ENCODE measurements around the gene AP2A2.
A peak's percentile ranks its signal among the peaks of the same experiment; 100 is the strongest.

The AP2A2 gene

DNA sequence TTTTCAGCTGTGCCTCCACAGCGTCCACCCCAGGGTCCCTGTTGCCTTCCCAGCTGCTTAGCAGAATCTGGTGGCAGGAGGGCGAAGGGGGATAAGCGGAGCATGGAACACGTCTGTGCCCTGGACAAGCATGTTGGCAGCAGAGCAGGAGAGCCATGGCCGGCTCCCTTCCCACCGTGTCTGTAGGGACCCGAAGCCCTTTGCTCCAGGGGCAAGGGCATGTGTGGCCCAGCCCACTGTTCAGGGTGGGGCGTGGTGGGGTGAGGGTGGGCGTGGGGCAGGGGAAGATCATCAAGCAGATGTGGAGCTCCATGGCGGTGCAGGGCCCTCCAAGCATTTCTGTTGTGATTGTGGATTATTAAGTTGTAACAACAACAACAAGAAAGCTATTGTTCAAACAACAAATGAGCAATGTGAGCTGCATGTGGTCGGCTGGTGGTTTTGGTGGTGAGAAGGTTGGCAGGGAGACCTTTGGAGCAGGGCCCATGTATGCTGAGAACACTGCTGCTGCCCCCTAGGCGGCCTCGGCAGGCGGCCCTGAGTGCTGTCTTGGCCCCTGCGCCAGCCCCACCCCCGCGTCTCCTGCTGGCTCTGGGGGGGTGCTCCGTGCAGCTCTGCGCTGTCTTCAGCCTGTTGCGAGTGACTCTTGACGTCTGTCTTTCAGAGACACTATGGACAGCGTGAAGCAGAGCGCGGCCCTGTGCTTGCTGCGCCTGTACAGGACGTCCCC lies 50.9 kb downstream of the AP2A2 start:
- no peak for DNase-seq

DNA sequence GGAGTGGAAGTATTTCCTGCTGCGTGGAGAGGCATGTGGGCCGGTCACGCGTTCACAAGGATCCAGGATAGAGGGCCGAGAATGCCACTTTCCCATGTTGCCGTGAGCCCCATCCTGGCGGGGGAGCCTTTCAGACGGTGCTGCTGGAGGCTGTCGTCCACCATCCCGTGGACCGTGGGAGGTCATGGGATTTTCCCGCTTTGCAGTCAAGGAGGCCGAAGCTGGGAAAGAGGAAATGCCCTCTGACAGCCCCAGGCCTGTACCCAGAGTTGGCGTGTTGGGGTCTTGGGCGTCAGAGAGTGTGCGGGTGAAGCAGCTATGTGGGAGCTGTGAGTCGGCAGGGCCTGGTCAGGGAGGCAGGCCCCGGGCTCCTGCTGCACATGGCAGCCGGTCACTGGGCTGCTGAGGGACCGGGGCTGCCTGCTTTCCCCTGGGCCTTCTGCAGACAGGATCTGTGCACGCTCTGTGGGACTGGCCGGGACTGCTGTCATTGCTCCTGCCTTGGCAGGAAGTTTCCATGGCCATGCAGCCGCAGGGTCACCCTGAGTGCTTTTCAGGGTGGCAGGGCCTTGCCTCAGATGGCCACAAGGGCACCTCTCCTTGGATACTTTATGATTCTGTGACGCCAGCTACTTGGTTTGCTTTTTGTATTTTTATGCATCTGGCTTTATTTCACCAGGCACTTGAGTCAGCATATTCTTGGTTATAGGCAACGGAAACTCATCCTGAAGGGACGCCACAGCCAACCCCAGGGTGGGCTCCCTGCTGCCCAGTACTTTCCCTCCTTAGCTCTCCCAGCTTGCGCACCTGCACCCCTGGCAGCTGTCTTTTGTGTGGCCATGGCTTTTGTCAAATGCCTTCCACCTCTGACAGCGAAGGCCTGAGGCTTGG lies 52.4 kb downstream of the AP2A2 start:
- no peak for DNase-seq

DNA sequence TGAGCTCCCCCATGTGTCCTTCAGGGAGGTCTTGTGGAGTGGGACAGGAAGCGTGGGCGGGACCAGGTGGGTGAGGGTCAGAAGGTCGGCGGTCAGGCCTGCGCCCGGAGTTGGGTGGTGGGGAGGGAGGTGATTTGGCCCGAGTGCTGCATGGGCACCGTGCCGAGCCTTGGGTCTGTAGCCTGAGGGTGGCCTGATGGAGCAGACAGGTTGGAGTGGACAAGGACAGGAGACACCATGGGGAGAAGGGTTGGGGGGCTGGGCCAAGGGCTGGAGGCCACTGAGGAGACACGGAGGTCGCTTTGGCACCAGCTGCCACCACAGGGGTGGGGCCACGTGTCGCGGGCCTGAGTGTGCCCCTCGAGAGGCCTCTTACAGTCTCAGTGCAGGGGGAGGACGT lies 53.1 kb downstream of the AP2A2 start:
- DNase-seq = no peak

DNA sequence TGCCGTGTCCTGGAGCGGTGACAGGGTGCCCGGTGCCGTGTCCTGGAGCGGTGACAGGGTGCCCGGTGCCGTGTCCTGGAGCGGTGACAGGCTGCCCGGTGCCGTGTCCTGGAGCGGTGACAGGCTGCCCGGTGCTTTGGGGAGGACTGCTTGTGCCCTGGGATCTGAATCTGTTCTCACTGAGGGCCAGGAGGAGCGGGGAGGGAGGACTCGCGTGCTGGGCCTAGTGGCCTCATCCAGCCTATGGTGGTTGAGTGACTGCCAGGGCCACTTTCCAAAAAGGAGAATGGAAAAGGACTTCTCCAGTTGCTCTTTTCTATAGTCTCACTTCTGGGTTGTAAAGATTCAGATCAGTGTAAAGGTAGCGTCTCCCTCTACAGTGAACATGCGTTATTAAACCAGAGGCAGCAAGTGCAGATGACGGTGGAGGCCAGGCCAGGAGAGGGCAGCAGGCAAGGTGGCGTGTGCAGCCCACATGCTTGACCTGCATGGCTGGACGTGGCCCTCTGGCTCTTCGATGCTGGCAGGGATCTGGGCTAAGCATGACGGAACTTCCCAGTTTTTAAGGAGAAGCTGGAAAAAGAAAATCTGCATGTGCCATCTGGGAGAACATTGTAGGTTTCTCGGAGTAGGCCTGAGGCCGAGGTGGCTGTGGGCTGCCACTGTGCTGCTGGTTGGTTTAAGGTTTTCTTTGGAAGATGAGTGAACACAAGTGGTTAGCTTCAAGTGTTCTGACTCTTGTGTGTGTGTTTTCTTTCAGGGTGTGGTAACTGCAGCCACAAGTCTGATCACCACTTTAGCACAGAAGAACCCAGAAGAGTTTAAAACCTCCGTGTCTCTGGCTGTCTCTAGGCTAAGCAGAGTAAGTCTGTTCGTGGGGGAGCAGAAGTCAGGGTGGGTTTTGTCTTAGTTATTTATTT lies 55.0 kb downstream of the AP2A2 start:
- no peak for DNase-seq

DNA sequence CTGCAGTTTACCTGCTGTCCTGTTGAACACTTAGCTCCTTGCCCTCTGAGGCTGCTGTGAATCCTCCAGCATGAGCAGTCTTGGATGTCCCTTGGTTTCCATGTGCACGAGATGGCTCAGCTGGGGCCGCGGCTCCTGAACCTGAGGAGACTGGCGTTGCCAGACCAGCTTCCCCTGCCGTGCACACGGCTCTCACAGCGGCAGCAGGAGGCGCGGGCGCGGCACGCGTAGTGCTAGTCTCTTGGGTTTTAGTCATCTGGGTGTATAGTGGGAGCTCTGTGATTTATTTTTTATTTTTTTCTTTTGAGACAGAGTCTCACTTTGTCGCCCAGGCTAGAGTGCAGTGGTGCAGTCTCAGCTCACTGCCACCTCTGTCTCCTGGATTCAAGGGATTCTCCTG lies 56.1 kb downstream of the AP2A2 start:
- no peak for DNase-seq

DNA sequence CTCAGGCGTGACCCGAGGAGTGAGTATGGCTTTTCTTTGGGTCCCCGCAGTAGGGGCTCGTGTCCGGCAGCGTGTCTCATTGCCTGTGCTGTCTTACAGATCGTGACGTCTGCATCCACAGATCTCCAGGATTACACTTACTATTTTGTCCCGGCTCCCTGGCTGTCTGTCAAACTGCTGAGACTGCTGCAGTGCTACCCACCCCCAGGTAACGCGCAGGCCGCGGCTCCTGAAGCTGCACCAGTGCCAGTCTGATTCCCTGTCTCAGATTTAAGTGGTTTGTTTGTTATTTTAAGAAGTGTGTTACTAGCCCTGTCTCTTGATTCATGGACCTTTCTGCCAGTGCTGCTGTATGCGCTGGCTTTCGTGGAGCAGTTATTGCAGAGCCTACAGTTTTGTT lies 58.9 kb downstream of the AP2A2 start:
- DNase-seq = no peak

DNA sequence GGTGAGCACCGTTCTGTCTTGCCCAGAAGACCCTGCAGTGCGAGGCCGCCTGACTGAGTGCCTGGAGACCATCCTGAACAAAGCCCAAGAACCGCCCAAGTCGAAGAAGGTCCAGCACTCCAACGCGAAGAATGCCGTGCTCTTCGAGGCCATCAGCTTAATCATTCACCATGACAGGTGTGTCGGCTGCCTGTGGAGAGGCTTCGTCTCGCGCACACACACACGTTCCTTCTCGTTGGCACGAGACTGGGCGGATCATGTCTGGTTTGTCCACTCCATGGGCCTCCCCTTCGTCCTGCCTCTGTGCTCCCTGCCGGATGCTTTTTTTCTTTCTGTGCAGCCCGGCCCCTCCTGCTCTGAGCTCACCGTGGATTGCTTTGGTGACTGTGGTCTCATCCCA lies 59.7 kb downstream of the AP2A2 start:
- DNase-seq = no peak

DNA sequence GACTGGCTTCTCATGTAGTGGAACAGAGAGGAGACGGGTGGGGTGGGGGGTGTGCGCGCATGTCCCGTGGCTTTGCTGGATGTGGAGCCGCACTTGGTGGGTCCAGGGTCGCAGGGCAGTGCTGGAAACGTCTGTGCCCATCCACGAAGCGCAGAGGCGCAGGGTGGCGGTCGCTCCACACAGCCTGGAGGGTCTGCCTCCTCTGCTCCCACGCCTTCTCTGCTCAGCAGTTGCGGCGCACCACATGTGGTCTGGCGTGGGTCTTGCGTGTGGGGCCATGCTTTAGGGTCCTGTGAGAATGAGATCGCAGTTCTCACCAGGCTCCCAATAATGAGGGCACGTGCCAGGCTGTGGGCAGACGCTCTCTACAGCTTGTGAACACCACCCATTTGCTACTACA lies 60.2 kb downstream of the AP2A2 start:
- no peak for DNase-seq

DNA sequence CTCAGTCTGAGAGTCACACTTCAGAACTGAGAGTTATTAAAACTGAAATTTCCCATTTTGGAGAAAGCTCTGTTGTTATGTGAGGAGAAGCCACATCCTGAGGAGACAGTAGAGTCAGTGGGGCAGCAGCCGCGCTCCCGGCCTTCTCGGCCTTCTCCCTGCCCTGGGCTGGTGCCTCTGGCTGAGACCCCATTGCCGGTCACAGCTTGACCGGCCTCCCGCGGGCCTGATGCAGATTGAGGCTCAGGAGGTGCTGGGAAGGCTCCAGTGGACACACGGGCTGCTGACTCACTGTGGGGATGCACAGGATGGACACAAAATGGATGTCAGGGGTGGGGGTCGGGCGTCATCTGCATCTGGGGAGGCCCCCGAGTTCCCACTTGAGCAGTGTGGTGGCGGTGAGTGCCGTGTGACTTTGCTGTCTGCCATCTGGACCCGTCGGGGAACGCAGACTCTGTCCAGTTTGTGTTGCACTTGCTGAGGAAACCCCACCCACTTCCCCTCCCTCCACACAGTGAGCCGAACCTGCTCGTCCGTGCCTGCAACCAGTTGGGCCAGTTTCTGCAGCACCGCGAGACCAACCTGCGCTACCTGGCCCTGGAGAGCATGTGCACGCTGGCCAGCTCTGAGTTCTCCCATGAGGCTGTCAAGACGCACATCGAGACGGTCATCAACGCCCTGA lies 60.7 kb downstream of the AP2A2 start:
- DNase-seq = no peak

DNA sequence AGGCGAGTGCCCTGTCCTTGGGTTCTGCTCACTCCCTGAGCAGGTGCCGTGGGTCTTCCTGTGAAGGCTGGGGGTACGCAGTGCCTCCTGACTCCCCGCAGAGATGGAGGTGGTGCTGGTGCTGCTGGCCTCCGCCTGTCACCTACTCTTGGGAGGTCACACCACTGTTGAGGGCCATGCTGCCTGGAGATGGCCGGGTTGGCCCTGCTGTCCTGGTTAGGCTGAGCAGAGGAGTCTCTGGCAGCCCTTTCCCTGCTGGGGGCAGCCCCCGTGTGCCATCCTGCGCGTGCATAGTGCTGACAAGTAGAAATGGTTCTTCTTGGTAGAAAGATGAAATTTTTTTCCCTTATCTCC lies 61.3 kb downstream of the AP2A2 start:
- no peak for DNase-seq

DNA sequence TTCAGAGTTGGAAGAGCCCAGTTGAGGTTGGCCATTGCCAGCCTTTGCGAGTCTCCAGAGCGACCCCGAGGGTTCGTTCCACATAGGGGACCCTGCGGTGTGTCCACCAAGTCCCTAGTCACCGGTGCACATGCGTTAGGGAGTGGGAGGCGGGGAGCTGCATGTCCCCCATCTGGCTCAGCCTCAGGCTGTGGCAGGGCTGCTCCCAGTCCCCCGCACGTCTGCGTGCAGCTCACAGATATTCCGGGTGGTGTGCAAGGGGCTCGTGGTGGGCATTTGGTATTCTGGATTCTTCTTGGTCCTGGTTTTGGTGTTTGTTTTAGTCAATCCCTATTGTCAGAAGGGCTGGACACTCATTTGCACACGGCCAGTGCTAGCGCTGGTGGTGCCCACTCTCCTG lies 62.0 kb downstream of the AP2A2 start:
- DNase-seq = no peak

DNA sequence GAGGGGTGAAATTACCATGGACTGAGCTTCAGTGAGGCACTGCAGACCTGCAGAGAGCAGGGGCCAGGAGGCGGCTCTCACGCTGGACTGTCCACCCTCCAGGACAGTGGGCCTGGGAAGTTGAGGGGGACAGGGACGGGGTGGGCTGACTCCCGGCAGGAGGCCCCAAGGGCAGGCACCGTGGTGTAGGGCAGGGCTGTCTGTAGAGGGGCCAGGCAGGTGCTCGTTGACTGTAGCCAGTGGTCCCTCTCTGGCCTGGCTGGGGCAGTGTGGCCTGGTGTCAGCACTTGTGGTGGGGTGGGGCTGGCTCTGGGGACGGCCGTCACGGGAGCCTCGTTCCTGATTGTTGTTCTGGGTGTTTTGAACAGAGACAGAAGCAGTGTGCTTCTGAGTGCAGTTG lies 64.4 kb downstream of the AP2A2 start:
- DNase-seq = no peak

DNA sequence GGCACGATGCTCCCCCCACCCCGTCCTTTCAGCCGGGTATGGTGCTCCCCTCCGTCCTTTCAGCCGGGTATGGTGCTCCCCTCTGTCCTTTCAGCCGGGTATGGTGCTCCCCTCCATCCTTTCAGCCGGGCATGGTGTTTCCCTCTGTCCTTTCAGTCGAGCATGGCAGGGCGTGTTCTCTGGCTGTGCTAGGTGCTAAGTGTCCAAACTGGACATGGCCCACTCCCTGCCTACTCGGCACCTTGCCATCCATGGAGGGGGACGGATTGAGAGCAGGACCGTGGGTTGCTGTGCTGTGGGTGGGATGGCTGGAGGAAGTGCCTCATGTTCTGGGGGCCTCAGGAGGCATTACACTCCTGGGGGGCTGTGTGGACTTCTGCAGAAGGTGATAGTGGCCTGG lies 65.4 kb downstream of the AP2A2 start:
- no peak for DNase-seq

DNA sequence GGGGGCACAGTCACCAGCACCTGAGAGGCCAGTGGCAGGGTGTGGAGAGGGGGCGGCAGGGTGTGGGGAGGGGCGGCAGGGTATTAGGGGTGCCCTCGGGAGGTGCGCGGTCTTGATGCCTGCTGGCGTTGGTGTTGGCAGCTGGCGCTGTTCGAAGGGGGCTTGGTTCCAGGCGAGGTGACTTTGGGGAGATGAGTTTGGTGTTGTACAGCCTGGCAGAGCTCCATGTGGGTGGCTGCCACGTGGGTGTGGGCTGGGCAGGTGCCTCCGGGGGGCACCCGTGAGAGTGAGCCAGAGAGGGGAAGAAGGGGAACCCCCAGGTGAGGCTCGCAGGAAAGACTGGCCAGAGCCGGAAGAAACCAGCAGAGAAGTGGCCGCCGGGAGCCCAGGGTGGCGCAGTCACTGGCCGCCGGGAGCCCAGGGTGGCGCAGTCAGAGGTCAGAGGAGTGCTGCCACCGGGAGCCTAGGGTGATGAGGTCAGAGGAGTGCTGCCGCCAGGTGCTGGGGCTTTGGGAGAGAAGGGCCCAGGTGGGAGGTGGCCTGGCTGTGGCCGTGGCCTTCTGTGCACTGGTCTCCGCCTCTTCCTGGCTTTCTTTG lies 66.1 kb downstream of the AP2A2 start:
- DNase-seq = no peak

DNA sequence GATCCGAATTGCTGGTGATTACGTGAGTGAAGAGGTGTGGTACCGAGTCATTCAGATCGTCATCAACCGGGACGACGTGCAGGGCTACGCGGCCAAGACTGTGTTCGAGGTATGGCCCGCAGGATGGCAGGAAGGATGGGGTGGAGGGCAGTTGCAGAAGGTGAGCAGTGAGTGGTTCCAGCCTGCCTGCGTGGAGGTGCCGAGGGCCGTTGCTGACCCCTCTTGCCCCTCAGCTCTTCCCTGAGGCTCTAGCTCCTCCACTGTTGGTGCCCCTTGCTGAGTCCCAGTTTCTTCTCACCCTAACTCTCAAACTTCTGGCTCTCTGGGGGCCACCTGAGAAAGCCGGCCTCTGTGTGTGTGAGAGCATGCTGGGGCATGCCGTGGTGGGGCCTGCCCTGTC lies 66.9 kb downstream of the AP2A2 start:
- DNase-seq = no peak

DNA sequence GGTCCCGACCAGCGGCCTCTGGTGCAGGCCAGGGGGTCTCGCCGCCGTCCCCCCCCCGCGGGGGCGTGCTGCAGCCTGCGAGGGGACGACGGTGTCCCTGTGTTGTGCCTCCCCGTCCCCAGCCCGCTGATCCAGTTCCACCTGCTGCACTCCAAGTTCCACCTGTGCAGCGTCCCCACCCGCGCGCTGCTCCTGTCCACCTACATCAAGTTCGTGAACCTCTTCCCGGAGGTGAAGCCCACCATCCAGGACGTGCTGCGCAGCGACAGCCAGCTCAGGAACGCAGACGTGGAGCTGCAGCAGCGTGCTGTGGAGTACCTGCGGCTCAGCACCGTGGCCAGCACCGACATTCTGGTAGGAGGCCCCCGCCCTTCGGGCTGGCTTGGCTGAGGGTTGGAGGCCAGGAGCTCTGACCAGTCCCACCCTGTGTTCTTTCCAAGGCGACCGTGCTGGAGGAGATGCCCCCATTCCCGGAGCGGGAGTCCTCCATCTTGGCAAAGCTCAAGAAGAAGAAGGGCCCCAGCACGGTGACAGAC lies 68.0 kb downstream of the AP2A2 start:
- no peak for DNase-seq

DNA sequence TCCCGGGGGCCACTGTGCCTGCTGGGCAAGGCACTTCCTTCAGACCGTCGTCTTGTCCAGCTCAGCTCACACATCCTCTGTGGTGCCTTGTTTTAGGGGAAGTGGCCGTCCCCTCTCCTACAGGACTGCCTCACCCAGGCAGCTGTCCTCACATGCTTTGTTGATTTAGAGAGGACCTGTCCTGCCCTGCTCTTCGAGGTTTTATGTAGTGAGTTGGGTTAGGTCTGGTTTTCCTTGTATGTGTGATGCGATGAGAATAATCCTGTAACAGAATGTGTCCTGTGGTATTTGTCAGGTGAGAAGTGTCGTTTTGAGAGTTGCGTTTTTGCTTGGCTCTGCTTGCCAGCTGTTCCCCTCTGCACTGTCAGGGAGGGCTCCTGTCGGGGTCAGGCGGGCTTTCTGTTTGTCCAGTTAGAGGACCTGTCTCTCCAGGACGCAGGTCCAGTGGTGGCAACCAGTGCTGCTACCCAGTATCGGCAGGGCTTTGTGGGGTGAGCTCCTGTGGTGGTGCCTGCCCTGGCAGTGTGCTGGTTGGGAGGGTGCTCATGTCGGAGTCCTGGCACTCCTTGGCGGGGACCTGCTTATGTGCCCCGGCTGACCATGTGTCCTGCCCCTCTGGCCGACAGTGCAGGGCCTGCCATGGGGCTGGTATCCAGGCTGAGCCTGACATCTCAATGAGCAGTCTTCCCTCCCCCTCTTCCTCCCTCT lies 69.5 kb downstream of the AP2A2 start:
- no peak for DNase-seq

DNA sequence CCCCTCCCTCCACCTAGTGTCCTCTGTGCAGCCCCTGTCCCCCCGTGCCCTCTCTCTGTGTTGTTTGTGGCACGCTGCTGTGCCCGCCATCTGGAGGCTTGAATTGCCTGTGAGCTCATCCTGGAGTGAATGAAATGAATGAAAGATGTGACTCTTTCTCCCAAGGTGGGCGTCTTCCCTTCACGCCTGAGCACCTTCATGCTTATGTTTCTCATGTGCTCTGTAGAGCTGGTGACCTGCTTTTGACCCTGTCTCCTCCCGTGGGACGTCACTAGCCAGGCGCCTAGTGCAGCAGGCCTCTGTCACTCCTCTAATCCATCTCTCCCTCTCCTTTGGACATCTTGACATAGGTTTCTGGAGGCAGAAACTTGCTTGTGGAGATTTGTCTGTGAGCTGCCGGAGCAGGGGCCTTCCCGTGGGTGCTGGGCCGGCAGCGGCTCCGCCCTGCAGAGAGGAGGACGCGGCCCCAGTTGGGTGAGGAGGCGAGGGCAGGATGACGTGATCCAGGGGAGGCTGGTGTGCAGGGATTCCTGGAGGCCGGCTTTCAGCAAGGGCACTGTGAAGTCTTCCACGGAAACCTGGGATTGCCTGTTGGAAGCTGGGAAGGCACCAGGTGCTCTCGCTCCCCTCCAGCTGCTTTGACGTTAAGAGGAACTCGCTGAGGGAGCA lies 70.2 kb downstream of the AP2A2 start:
- peak; percentile 46 for DNase-seq

DNA sequence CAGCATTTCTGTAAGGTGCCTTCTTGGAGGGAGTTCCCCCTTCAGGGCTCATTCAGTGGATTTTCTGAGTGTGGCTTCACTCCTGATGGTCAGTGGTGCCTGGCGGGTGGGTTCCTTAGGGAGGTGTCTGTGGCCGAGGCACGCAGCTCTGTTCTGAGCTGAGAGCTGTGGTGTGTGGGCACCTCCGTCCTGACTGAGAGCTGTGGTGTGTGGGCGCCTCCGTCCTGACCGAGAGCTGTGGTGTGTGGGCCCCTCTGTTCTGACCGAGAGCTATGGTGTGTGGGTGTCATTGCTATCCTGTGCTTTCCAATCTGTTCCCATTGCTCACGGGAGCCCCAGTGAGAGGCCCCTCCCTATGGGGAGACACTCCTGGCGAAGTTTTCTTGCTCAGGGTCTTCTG lies 71.0 kb downstream of the AP2A2 start:
- DNase-seq = no peak

DNA sequence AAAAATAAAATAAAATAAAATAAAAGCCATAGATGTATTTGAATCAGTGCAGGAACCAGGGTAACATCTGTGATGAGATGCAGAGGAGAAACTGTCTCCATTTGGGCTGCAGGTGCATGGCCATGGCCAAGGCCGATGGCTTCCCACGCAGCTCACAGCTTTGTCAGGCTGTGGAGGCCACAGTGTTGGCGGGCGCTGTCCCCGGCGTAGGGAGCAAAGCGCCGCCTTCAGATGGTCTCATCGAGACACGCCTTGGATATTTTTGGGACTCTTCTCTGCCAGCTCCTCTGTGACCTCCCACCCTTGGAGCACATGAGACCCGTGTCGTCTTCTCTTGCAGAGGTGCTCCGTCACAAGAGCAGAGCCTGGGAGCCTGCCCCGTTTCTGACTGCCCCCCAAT lies 72.2 kb downstream of the AP2A2 start:
- no peak for DNase-seq

DNA sequence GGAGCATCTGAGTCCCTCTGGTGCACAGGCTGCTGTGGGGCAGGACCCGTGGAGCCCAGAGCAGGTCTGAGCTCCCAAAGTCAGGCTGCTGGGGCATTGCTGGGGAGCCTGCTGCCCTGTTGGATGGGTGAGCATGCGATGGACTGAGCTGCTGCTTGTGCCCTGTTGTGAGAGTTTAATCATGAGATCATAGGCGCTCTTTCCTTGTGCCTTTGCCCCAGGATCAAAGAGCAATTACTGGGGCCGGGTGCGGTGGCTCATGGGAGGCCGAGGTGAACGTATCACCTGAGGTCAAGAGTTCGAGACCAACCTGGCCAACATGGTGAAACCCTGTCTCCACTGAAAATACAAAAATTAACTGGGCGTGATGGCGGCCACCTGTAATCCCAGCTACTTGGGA lies 73.3 kb downstream of the AP2A2 start:
- no peak for DNase-seq
